ENCODE measurements around the gene FANCL.
"Not testable (repeated sequence)": the region's sequence is repeated elsewhere in the genome, so short reads cannot be mapped to it uniquely, and the experiment has no call there.

The FANCL gene

DNA sequence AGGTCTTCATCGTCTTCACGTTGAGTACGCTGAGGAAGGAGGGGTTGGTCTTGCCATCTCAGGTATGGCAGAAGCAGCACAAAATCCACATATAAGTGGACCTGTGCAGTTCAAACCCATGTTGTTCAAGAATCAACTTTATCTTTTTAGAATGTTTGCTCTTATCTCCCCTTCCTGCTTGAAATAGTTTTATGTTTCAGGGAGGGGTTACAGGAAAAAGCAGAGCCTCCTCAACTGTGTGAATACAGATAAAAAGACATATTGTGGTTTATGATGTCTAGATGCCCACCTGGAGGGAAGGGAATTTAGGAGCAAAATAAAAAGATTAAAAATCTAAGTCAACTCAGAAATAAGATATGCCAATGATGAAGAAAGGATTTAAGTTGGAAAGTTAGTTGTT is 118.6 kb downstream of the FANCL start:
- no peaks in the 10 kb centered on the region for H3K9me2 ChIP-seq (ENCODE audit: low read depth, low read length)
- no peaks in the 10 kb centered on the region for H3K27me3 ChIP-seq (ENCODE audit: insufficient read depth, low read length)
- TF ChIP-seq, protein P1, sequence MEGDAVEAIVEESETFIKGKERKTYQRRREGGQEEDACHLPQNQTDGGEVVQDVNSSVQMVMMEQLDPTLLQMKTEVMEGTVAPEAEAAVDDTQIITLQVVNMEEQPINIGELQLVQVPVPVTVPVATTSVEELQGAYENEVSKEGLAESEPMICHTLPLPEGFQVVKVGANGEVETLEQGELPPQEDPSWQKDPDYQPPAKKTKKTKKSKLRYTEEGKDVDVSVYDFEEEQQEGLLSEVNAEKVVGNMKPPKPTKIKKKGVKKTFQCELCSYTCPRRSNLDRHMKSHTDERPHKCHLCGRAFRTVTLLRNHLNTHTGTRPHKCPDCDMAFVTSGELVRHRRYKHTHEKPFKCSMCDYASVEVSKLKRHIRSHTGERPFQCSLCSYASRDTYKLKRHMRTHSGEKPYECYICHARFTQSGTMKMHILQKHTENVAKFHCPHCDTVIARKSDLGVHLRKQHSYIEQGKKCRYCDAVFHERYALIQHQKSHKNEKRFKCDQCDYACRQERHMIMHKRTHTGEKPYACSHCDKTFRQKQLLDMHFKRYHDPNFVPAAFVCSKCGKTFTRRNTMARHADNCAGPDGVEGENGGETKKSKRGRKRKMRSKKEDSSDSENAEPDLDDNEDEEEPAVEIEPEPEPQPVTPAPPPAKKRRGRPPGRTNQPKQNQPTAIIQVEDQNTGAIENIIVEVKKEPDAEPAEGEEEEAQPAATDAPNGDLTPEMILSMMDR (IDR thresholded peaks at IDR 0.05; ENCODE audit: low read length), result no peak
- no peak for TF ChIP-seq EZH2 (IDR thresholded peaks at IDR 0.05; ENCODE audit: borderline replicate concordance, low read length)
- no peak overlapping the region for H2AFZ ChIP-seq (ENCODE audit: low read length)
- no peaks in the 10 kb centered on the region for H4K20me1 ChIP-seq (ENCODE audit: insufficient read depth, low read length)
- H3K9me3 ChIP-seq (ENCODE audit: low read length), result no peaks in the 10 kb centered on the region
- H3K4me1 ChIP-seq (ENCODE audit: insufficient read depth, low read length, severe bottlenecking), result no peaks in the 10 kb centered on the region
- H3K79me2 ChIP-seq (ENCODE audit: insufficient read depth, low read length), result no peaks in the 10 kb centered on the region
- no peak overlapping the region for H3K9ac ChIP-seq (ENCODE audit: low read length)
- no peaks in the 10 kb centered on the region for H3F3A ChIP-seq (ENCODE audit: insufficient read depth, low read length)
- H3K4me3 ChIP-seq (ENCODE audit: low read depth, low read length, poor library complexity, severe bottlenecking), result no peak overlapping the region
- H3K36me3 ChIP-seq (ENCODE audit: insufficient read depth, low read length), result peaks cover 21% of the 10 kb centered on the region
- no peak overlapping the region for H3K27ac ChIP-seq (ENCODE audit: low read depth, low read length, poor library complexity, severe bottlenecking)
- H3K4me2 ChIP-seq (ENCODE audit: low read length), result no peak overlapping the region

DNA sequence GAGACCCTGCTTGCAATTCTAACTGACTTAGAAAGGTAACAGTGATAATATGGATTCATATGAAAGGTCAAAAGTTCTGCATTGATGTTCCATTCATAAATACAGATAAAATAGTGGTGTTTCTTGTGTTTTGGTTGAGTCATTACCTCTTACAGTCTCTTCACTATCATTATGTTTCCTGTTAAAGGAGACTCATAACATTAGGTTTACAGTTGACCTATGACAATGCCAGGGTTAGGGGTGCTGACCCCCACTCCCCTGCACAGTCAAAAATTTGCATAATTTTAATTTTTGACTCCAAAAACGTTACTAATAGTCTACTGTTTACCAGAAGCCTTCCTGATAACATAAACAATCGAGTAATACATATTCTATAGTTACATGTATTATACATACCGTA is 119.1 kb downstream of the FANCL start:
- Histone ChIP-seq H3K4me1 (ENCODE audit: insufficient read depth, low read length, severe bottlenecking) (no peaks in the 10 kb centered on the region), H3F3A (ENCODE audit: insufficient read depth, low read length) (no peaks in the 10 kb centered on the region), H3K79me2 (ENCODE audit: insufficient read depth, low read length) (no peaks in the 10 kb centered on the region), H3K4me3 (ENCODE audit: low read depth, low read length, poor library complexity, severe bottlenecking) (no peak overlapping the region), H3K4me2 (ENCODE audit: low read length) (no peak overlapping the region), H3K9me3 (ENCODE audit: low read length) (no peaks in the 10 kb centered on the region), H3K36me3 (ENCODE audit: insufficient read depth, low read length) (peaks cover 21% of the 10 kb centered on the region), H3K9me2 (ENCODE audit: low read depth, low read length) (no peaks in the 10 kb centered on the region), H2AFZ (ENCODE audit: low read length) (no peak overlapping the region), H3K27me3 (ENCODE audit: insufficient read depth, low read length) (no peaks in the 10 kb centered on the region), H3K27ac (ENCODE audit: low read depth, low read length, poor library complexity, severe bottlenecking) (no peak overlapping the region), H4K20me1 (ENCODE audit: insufficient read depth, low read length) (no peaks in the 10 kb centered on the region), H3K9ac (ENCODE audit: low read length) (no peak overlapping the region)
- TF ChIP-seq, protein P1 (IDR thresholded peaks at IDR 0.05; ENCODE audit: low read length), result no peak
- TF ChIP-seq EZH2 (IDR thresholded peaks at IDR 0.05; ENCODE audit: borderline replicate concordance, low read length), result no peak

DNA sequence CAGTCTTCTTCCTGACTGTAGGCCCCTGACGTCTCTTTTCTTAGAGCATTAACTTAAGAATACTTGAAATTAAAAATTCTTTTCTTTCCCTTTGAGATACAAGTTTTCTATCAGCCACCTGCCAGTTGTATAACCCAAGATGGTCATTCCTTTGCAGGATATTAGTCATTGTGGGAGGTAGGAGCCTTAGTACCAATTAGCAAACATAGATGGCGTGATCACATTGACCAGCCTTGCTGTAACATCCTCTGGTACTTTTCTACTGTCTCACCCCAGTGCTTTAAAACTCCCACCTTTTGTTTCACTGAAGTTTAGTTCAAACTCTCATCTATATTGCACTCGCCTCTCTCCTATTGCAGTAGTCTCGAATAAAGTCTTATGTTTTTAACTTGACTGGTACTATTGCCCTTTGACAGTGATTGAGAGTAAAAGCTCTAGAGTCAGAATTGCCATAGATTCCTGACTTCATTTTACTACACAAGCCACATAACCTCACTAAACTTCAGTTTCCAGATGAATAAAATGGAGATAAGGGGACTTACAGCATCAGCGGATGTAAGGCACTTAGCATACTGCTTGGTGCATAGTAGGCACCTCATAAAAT is 120.4 kb downstream of the FANCL start:
- Histone ChIP-seq H4K20me1 (ENCODE audit: insufficient read depth, low read length) (no peaks in the 10 kb centered on the region), H2AFZ (ENCODE audit: low read length) (no peak overlapping the region)

DNA sequence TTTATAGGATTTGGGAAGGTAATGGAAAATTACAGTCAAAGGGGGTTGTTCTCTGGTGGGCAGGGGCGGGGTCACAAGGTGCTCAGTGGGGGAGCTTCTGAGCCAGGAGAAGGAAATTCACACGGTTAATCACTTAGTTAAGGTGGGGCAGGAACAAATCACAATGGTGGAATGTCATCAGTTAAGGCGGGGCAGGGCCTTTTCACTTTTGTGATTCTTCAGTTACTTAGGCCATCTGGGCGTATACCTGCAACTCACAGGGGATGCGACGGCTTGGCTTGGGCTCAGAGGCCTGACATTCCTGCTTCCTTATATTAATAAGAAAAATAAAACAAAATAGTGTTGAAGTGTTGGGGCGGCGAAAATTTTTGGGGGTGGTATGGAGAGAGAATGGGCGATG is 127.6 kb downstream of the FANCL start:
- not testable (repeated sequence) for H3K79me2 ChIP-seq (ENCODE audit: insufficient read depth, low read length); H4K20me1 ChIP-seq (ENCODE audit: insufficient read depth, low read length); H3F3A ChIP-seq (ENCODE audit: insufficient read depth, low read length); H3K4me2 ChIP-seq (ENCODE audit: low read length); H3K9ac ChIP-seq (ENCODE audit: low read length); H3K27me3 ChIP-seq (ENCODE audit: insufficient read depth, low read length); H3K27ac ChIP-seq (ENCODE audit: low read depth, low read length, poor library complexity, severe bottlenecking); H2AFZ ChIP-seq (ENCODE audit: low read length); H3K9me2 ChIP-seq (ENCODE audit: low read depth, low read length); H3K36me3 ChIP-seq (ENCODE audit: insufficient read depth, low read length); H3K4me1 ChIP-seq (ENCODE audit: insufficient read depth, low read length, severe bottlenecking); H3K9me3 ChIP-seq (ENCODE audit: low read length); H3K4me3 ChIP-seq (ENCODE audit: low read depth, low read length, poor library complexity, severe bottlenecking)

More for the DNA sequence above, 120.4 kb downstream of the FANCL start:
- no peak overlapping the region for H3K4me2 ChIP-seq (ENCODE audit: low read length)
- H3K9ac ChIP-seq (ENCODE audit: low read length), result no peak overlapping the region
- H3K9me3 ChIP-seq (ENCODE audit: low read length), result no peaks in the 10 kb centered on the region
- TF ChIP-seq EZH2 (IDR thresholded peaks at IDR 0.05; ENCODE audit: borderline replicate concordance, low read length), result no peak
- TF ChIP-seq, protein P1 (IDR thresholded peaks at IDR 0.05; ENCODE audit: low read length), result no peak
- no peaks in the 10 kb centered on the region for H3F3A ChIP-seq (ENCODE audit: insufficient read depth, low read length)
- H3K4me3 ChIP-seq (ENCODE audit: low read depth, low read length, poor library complexity, severe bottlenecking), result no peak overlapping the region
- no peaks in the 10 kb centered on the region for H3K4me1 ChIP-seq (ENCODE audit: insufficient read depth, low read length, severe bottlenecking)
- no peaks in the 10 kb centered on the region for H3K9me2 ChIP-seq (ENCODE audit: low read depth, low read length)
- H3K79me2 ChIP-seq (ENCODE audit: insufficient read depth, low read length), result no peaks in the 10 kb centered on the region
- no peak overlapping the region for H3K27ac ChIP-seq (ENCODE audit: low read depth, low read length, poor library complexity, severe bottlenecking)
- peaks cover 21% of the 10 kb centered on the region for H3K36me3 ChIP-seq (ENCODE audit: insufficient read depth, low read length)
- no peaks in the 10 kb centered on the region for H3K27me3 ChIP-seq (ENCODE audit: insufficient read depth, low read length)
